Mucosa of descending colon (tissue), 3 donors: ENCODE results near the gene PKNOX2. TPM values are rescaled to one million over a fixed set of nuclear protein-coding genes. Genes with fewer than 3 reads are reported as not detected.

Source experiments
- ATAC-seq: fragments of 200-7000 bp; cut with Tn5 transposase; one replicate; pipeline ENCODE4 v1.9.1; 2020; ENCODE audit warnings: mild to moderate bottlenecking, moderate library complexity
- DNase-seq, 3 donors: peaks; one replicate each; pipeline ENCODE4 v3.0.0-alpha.2; 2020
- H3K36me3 ChIP-seq: fragments of 200-600 bp; one replicate; pipeline ENCODE4 v1.8.0; 2021; ENCODE audit warnings: low read depth, mild to moderate bottlenecking
- H3K4me1 ChIP-seq: fragments of 200-600 bp; one replicate; pipeline ENCODE4 v1.8.0; 2021; ENCODE audit warnings: low read depth, mild to moderate bottlenecking
- H3K4me3 ChIP-seq: fragments of 200-600 bp; one replicate; pipeline ENCODE4 v1.8.0; 2021; ENCODE audit warnings: mild to moderate bottlenecking
- H3K9me3 ChIP-seq: fragments of 200-600 bp; one replicate; pipeline ENCODE4 v1.8.0; 2021; ENCODE audit warnings: mild to moderate bottlenecking
- CTCF ChIP-seq: fragments of 200-600 bp; IDR thresholded peaks from one replicate; pipeline ENCODE4 v1.8.0; 2022; ENCODE audit warnings: antibody characterized with exemption, mild to moderate bottlenecking
- intact Hi-C, 2 donors: fragments of 100-400 bp; cut with DNase I in 1 of 2; cut with micrococcal nuclease in 1 of 2; formaldehyde crosslinking; loops; one replicate each; pipeline versions ENCODE4 v1.11.0 to v1.11.1; 2022; cut with DNase I, micrococcal nuclease
- total RNA-seq, 3 donors: library from RNA; stranded (reverse); fragmentation: NEBNext Ultra II Directional in 2 of 3; extraction: Animal tissue kit (Norgen Biotek cat#: 25700) in 2 of 3; gene quantifications; one replicate each; pipeline versions ENCODE4 v1.2.1 to v1.2.4, GENCODE V29; 2021 to 2023
- donor health status: DM: no; HTN: no; CAD: no; lungs with moderate emphysema.
- donor health status: DM: no; HTN: no; CAD: no.
- donor health status: DM: no; HTN: yes; CAD: no.

Gene PKNOX2
- total RNA-seq, 3 donors from 2014 or later, result 1.5 to 4.0 (median 1.9) TPM

- DNase-seq (no peak), ATAC-seq (no peak)
- H3K4me1 ChIP-seq, result no peaks in the 10 kb centered on the region
- TF ChIP-seq CTCF, result no peak
- intact Hi-C loops, result no loop called here
- no peak overlapping the region for H3K4me3 ChIP-seq
- no peaks in the 10 kb centered on the region for H3K36me3 ChIP-seq
- H3K9me3 ChIP-seq, result no peaks in the 10 kb centered on the region
Measured at GRCh38 chr11:125322289-125322688, 157.7 kb downstream of the PKNOX2 start.

DNA sequence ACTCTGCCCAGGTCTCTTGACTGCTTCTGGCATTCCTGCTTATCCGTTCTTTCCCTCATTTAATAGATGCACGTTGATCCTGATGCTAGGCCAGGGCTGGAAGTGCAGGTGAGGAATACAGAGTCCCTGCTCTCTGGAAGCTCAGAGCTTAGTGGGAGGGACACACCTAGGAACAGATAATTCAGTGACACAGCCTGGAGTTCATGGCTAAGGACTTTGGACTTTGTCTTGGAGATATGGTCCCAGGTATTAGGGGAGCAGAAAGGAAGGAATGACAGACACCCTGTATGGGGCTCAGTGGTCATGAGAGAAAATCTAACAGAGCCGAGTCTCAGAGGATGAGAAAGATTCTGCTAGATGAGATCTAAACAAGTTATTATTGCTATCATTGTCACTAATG is 160.6 kb downstream of the PKNOX2 start:
- no peak overlapping the region for H3K4me3 ChIP-seq
- TF ChIP-seq CTCF, result no peak
- H3K36me3 ChIP-seq, result no peaks in the 10 kb centered on the region
- ATAC-seq (no peak), DNase-seq (no peak)
- H3K4me1 ChIP-seq, result no peaks in the 10 kb centered on the region
- no peaks in the 10 kb centered on the region for H3K9me3 ChIP-seq
- intact Hi-C loops, result no loop called here

GRCh38 chr11:125326126-125326525 is 161.6 kb downstream of the PKNOX2 start:
- DNase-seq (no peak), ATAC-seq (no peak)
- no peaks in the 10 kb centered on the region for H3K9me3 ChIP-seq
- TF ChIP-seq CTCF, result no peak
- intact Hi-C loops, result no loop called here
- H3K36me3 ChIP-seq, result no peaks in the 10 kb centered on the region
- H3K4me3 ChIP-seq, result no peak overlapping the region
- H3K4me1 ChIP-seq, result no peaks in the 10 kb centered on the region

DNA sequence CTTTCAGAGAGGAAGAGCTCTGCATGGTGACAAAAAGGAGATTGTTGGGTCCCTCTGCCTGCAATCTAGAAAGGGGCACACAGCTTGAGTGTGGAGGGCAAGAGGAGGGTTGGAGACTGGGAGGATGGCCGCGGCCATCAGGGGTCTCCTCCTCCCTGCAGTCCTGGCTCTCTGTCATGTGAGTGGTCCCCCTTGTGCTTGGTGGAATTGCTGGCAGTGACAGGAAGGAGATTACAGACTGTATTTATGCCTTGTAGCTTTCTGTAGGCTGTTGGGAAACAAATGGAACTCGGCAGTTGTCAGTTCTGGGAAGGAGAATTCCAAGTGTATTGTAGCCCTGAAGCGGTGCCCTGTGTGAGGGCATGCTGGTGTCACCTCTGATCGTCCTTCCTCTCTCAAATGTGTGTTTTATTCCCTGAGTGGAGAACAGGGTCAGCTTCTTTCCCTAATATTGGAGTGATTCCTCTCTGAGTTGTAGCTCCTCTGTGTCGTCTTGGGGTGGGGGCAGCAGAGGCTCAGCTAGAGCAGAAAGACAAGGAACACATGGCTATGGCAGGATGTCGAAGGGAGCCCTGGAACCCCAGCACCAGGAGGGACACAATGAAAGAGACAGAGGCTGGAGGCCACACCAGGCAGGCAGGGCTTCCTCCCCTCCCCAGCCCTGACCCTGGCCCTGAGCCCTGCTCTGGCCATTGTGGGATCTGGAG is 163.1 kb downstream of the PKNOX2 start:
- no peak overlapping the region for H3K4me3 ChIP-seq
- no peak for ATAC-seq
- no peak for TF ChIP-seq CTCF
- no peak for DNase-seq
- H3K9me3 ChIP-seq, result no peaks in the 10 kb centered on the region
- H3K36me3 ChIP-seq, result no peaks in the 10 kb centered on the region
- intact Hi-C loops, result no loop called here
- no peaks in the 10 kb centered on the region for H3K4me1 ChIP-seq

DNA sequence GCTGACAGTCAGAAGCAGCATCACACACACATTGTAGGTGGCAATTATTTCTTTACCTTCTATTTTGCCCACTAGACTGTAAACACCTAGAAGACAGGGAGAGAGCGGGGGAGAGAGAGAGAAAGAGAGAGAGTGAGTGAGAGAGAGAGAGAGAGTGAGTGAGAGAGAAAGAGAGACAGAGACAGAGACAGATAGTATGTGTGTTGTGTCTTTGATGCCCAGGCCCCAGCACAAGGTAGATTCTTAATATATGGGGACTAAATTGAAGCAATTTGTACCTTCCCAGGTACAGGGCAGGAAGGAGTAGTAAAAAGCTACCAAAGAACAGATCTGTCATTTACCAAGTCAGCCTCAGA is 163.7 kb downstream of the PKNOX2 start:
- TF ChIP-seq CTCF, result no peak
- H3K36me3 ChIP-seq, result no peaks in the 10 kb centered on the region
- ATAC-seq (no peak), DNase-seq (no peak)
- no peaks in the 10 kb centered on the region for H3K4me1 ChIP-seq
- no peaks in the 10 kb centered on the region for H3K9me3 ChIP-seq
- H3K4me3 ChIP-seq, result no peak overlapping the region
- intact Hi-C loops, result no loop called here

DNA sequence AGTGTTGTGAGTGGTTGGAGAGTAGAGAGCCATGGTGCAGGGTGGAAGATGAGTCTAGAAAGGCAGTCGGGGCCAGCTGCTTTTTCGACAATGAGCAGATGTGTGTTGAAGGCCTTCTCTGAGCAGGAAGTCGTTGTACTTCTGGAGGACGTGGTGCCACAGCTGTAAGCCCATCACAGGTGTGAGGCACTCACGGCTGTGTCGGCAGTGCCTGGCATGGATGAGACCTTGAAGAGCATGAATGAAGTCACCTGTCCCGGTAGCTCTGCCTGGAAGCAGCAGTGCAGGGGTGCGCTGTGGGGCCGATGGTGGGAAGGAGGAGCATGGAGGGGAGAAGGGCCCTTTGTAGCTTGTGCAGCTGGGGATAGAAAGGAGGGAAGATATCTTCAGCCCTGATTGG is 165.2 kb downstream of the PKNOX2 start:
- intact Hi-C loops, result no loop called here

More for the DNA sequence above, 165.2 kb downstream of the PKNOX2 start:
- Histone ChIP-seq H3K4me1 (no peaks in the 10 kb centered on the region), H3K4me3 (no peak overlapping the region), H3K9me3 (no peaks in the 10 kb centered on the region), H3K36me3 (no peaks in the 10 kb centered on the region)
- DNase-seq (no peak), ATAC-seq (no peak)
- TF ChIP-seq CTCF, result no peak
